ENCODE results near the gene CHST11. TPM values are rescaled to one million over a fixed set of nuclear protein-coding genes. Genes with fewer than 3 reads are reported as not detected.

The CHST11 gene
- total RNA-seq, 1 donor from 2014 or later = 46.2 TPM

- H3K36me3 ChIP-seq = no peaks in the 10 kb centered on the region
- DNase-seq = no peak
- H3K27me3 ChIP-seq (ENCODE audit: low read depth) = no peaks in the 10 kb centered on the region
- H3K27ac ChIP-seq = peak overlapping the region; percentile 84
- no peak for ATAC-seq
- H3K9me3 ChIP-seq = no peaks in the 10 kb centered on the region
- intact Hi-C loops (cut with DNase I) = no loop called here
- H3K4me1 ChIP-seq = peaks cover 27% of the 10 kb centered on the region
- no peak for TF ChIP-seq CTCF (IDR thresholded peaks at IDR 0.05)
- H3K4me3 ChIP-seq = peak overlapping the region; percentile 94
These were observed 951 bp upstream of the CHST11 start for GRCh38 chr12:104455578-104456416.

- Histone ChIP-seq H3K4me1 (peaks cover 40% of the 10 kb centered on the region), H3K36me3 (no peaks in the 10 kb centered on the region), H3K27ac (peak overlapping the region; percentile 84), H3K4me3 (peak overlapping the region; percentile 94), H3K27me3 (ENCODE audit: low read depth) (no peaks in the 10 kb centered on the region), H3K9me3 (no peaks in the 10 kb centered on the region)
- ATAC-seq (peak; percentile 56 to 69), DNase-seq (peak; percentile 63)
- intact Hi-C loops (cut with DNase I) = no loop called here
- peak; percentile 42 for TF ChIP-seq CTCF (IDR thresholded peaks at IDR 0.05)
These were observed 400 bp downstream of the CHST11 start for GRCh38 chr12:104456950-104457745.

GRCh38 chr12:104457746-104458693, 1.3 kb downstream of the CHST11 start:
- TF ChIP-seq CTCF (IDR thresholded peaks at IDR 0.05) = no peak
- H3K4me3 ChIP-seq = peak overlapping the region; percentile 94
- no peaks in the 10 kb centered on the region for H3K36me3 ChIP-seq
- no peaks in the 10 kb centered on the region for H3K27me3 ChIP-seq (ENCODE audit: low read depth)
- peaks cover 49% of the 10 kb centered on the region for H3K4me1 ChIP-seq
- intact Hi-C loops (cut with DNase I) = no loop called here
- peak overlapping the region; percentile 84 for H3K27ac ChIP-seq
- DNase-seq = peak; percentile 63
- no peaks in the 10 kb centered on the region for H3K9me3 ChIP-seq
- peak; percentile 55 to 57 for ATAC-seq

- peak overlapping the region; percentile 84 for H3K27ac ChIP-seq
- intact Hi-C loops (cut with DNase I) = no loop called here
- no peaks in the 10 kb centered on the region for H3K36me3 ChIP-seq
- peak; percentile 49 for DNase-seq
- no peaks in the 10 kb centered on the region for H3K9me3 ChIP-seq
- peak overlapping the region; percentile 94 for H3K4me3 ChIP-seq
- H3K4me1 ChIP-seq = peaks cover 57% of the 10 kb centered on the region
- no peak for TF ChIP-seq CTCF (IDR thresholded peaks at IDR 0.05)
- H3K27me3 ChIP-seq (ENCODE audit: low read depth) = no peaks in the 10 kb centered on the region
- peak; percentile 7 to 14 for ATAC-seq
These were observed 2.1 kb downstream of the CHST11 start for GRCh38 chr12:104458694-104459367.

All from lower lobe of right lung (tissue), 2 donors.